HepG2 (cell line): ENCODE results near the gene ATP6V1C2.

Experiments
- CTCF ChIP-seq: sonication (generic); formaldehyde crosslinking; IDR thresholded peaks from 2 replicates; pipeline ENCODE4 v1.5.0; 2020; ENCODE audit warnings: mild to moderate bottlenecking, missing genetic modification reagents, moderate library complexity
- ELK4 ChIP-seq: sonication (generic); formaldehyde crosslinking; IDR thresholded peaks from 2 replicates; pipeline ENCODE4 v1.9.0; 2021; ENCODE audit warnings: missing genetic modification reagents, borderline replicate concordance
- ERF ChIP-seq: IDR thresholded peaks from 2 replicates; pipeline ENCODE4 v1.6.1; 2018; ENCODE audit warnings: missing biosample characterization, missing genetic modification reagents
- HIC2 ChIP-seq: sonication (generic); formaldehyde crosslinking; IDR thresholded peaks from 2 replicates; pipeline ENCODE4 v1.9.0; 2022; ENCODE audit warnings: low read depth, missing genetic modification reagents
- KDM6A ChIP-seq: IDR thresholded peaks from 2 replicates; pipeline ENCODE4 v1.6.1; 2016; ENCODE audit warnings: low read depth
- NR2C2 ChIP-seq: sonication (generic); formaldehyde crosslinking; IDR thresholded peaks from 2 replicates; pipeline ENCODE4 v1.4.0; 2020; ENCODE audit warnings: missing genetic modification reagents, mild to moderate bottlenecking, moderate library complexity, borderline replicate concordance
- ZBTB26 ChIP-seq: IDR thresholded peaks from 2 replicates; pipeline ENCODE4 v1.6.1; 2016; ENCODE audit warnings: missing compliant biosample characterization, missing genetic modification reagents, borderline replicate concordance
- ZNF205 ChIP-seq: IDR thresholded peaks from 2 replicates; pipeline ENCODE4 v1.6.1; 2018; ENCODE audit warnings: missing biosample characterization, missing genetic modification reagents
- ZNF800 ChIP-seq: sonication (generic); formaldehyde crosslinking; IDR thresholded peaks from 2 replicates; pipeline ENCODE4 v1.4.0; 2020; ENCODE audit warnings: missing genetic modification reagents

GRCh38 chr2:10830203-10830602 lies 108.8 kb downstream of the ATP6V1C2 start:
- TF ChIP-seq ZNF800 (CRISPR knock-in tag) = no peak
- no peak for TF ChIP-seq CTCF (CRISPR knock-in tag)
- no peak for TF ChIP-seq NR2C2 (CRISPR knock-in tag)
- TF ChIP-seq HIC2 (CRISPR knock-in tag) = no peak
- TF ChIP-seq ZBTB26 = no peak
- no peak for TF ChIP-seq ZNF205 (CRISPR knock-in tag)
- no peak for TF ChIP-seq KDM6A (CRISPR knock-in tag)
- TF ChIP-seq ELK4 (CRISPR knock-in tag) = no peak
- TF ChIP-seq ERF (CRISPR knock-in tag) = no peak
